Keratinocyte (primary cell): ENCODE data around the gene AK1.

Experiments
- CTCF ChIP-seq, 3 experiments: IDR thresholded peaks in 1 of 3; conservative IDR thresholded peaks in 1 of 3; optimal IDR thresholded peaks in 1 of 3; 2 replicates in 2 of 3; 3 replicates in 1 of 3; pipeline versions ENCODE3 to v1.5.1; 2011; ENCODE audit warnings: low read length in 3 of 3, mild to moderate bottlenecking in 3 of 3, moderate library complexity in 2 of 3, control low read depth in 1 of 3, inconsistent platforms in 1 of 3; ENCODE audit not compliant: insufficient read depth in 2 of 3; ENCODE audit errors: extremely low read depth in 1 of 3
- EZH2 ChIP-seq: IDR thresholded peaks from one replicate; pipeline ENCODE4 v1.6.1; 2012; ENCODE audit warnings: inconsistent platforms, mild to moderate bottlenecking, low read length, moderate library complexity

- TF ChIP-seq CTCF (optimal IDR thresholded peaks at IDR 0.05 in 1 of 3, IDR thresholded peaks at IDR 0.05 in 1 of 3, conservative IDR thresholded peaks at IDR 0.05 in 1 of 3; ENCODE audit: extremely low read depth in 1 of 3, insufficient read depth in 2 of 3, low read length in 3 of 3) = no peak
- no peak for TF ChIP-seq EZH2
Observed at GRCh38 chr9:127899128-127899943, 21.9 kb upstream of the AK1 start, which contains the start of gene ST6GALNAC6.
